Transverse colon (tissue), 4 donors: Measurements from ENCODE around the gene SHH. TPM values are rescaled to one million over a fixed set of nuclear protein-coding genes. Genes with fewer than 3 reads are reported as not detected.

Source experiments
- DNase-seq: peaks from one replicate; pipeline ENCODE4 v3.0.0-alpha.2; 2019
- H3K27ac ChIP-seq, 4 donors: fragments of 200-600 bp; sonication (generic); 2 replicates each; pipeline ENCODE4 v1.5.1; 2016 to 2018; ENCODE audit warnings: inconsistent platforms in 4 of 4
- H3K27me3 ChIP-seq: fragments of 200-600 bp; sonication (generic); 2 replicates; pipeline ENCODE4 v1.5.1; 2017; ENCODE audit warnings: inconsistent platforms
- H3K36me3 ChIP-seq, 4 donors: fragments of 200-600 bp; sonication (generic); 2 replicates each; pipeline ENCODE4 v1.5.1; 2017 to 2019; ENCODE audit warnings: inconsistent platforms in 4 of 4
- H3K4me1 ChIP-seq, 4 donors: fragments of 200-600 bp; sonication (generic); 2 replicates each; pipeline ENCODE4 v1.5.1; 2017 to 2020; ENCODE audit warnings: inconsistent platforms in 4 of 4
- H3K4me3 ChIP-seq, 4 donors: fragments of 200-600 bp; sonication (generic); 1 replicate in 1 of 4; 2 replicates in 3 of 4; pipeline versions ENCODE4 v1.5.1 to v1.6.1; 2017 to 2019; ENCODE audit warnings: inconsistent platforms in 4 of 4
- H3K9me3 ChIP-seq, 2 donors: fragments of 200-600 bp; sonication (generic); 2 replicates each; pipeline ENCODE4 v1.5.1; 2017 to 2019; ENCODE audit warnings: inconsistent platforms in 2 of 2
- CTCF ChIP-seq, 5 experiments: fragments of 200-600 bp in 3 of 5; fragments of 450-650 bp in 2 of 5; sonication (generic) in 3 of 5; IDR thresholded peaks; 1 replicate in 2 of 5; 2 replicates in 3 of 5; pipeline ENCODE4 v1.5.1; 2016 to 2017; ENCODE audit warnings: antibody characterized with exemption in 5 of 5, inconsistent platforms in 3 of 5, mild to moderate bottlenecking in 2 of 5, moderate library complexity in 1 of 5
- EP300 ChIP-seq: sonication (generic); formaldehyde crosslinking; IDR thresholded peaks from one replicate; pipeline ENCODE4 v1.6.1; 2017; ENCODE audit warnings: antibody characterized with exemption, low read depth
- POLR2A ChIP-seq: fragments of 450-650 bp; IDR thresholded peaks from one replicate; pipeline ENCODE4 v1.6.1; 2016; ENCODE audit warnings: antibody characterized with exemption, mild to moderate bottlenecking, moderate library complexity
- POLR2AphosphoS5 ChIP-seq, 3 donors: sonication (generic); formaldehyde crosslinking; IDR thresholded peaks; one replicate each; pipeline ENCODE4 v1.6.1; 2016; ENCODE audit warnings: antibody characterized with exemption in 3 of 3
- WGBS, 2 donors: methylation state at CpG; one replicate each; pipeline ENCODE4 v1.1.5; 2018; ENCODE audit warnings: low coverage in 1 of 2; 5-methylcytosine and 5-hydroxymethylcytosine counted together
- in situ Hi-C, 4 donors: fragments of 200-750 bp; cut with MboI; loops; one replicate each; pipeline versions ENCODE4 v1.15.0 to v1.15.1; 2017; ENCODE audit warnings: low sequenced_read_pairs in 3 of 4, low pct_ligation_motif_present in 1 of 4, low pct_unique_long_range_greater_than_20kb in 1 of 4
- intact Hi-C: fragments of 100-400 bp; cut with DNase I; formaldehyde crosslinking; loops from one replicate; pipeline ENCODE4 v1.15.1; 2023; ENCODE audit warnings: low total_unique reads
- total RNA-seq, 4 donors: library from RNA; depleted of rRNA; stranded (reverse); fragments of >200 nt; gene quantifications; one replicate each; pipeline ENCODE4 v1.1.0, GENCODE V29; 2016

SHH gene
- total RNA-seq, 4 donors from 2014 or later = 0.40 to 3.7 (median 2.0) TPM

DNA sequence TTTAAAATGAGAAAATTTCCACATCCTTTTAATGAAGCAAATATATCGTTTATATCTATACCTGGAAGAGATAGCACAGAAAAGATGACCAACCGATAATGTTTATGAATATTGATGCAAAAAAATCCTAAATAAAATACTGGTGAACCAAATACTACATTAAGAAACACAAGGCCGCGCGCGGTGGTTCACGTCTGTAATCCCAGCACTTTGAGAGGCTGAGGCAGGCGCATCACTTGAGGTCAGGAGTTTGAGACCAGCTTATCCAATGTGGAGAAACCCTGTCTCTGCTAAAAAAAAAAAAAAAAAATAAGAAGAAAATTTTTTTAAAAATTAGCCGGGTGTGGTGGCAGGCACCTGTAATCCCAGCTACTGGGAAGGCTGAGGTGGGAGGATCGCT is 25.8 kb downstream of the SHH start:
- Histone ChIP-seq H3K4me3 (no peak overlapping the region), H3K36me3 (no peaks in the 10 kb centered on the region), H3K4me1 (peaks cover 0 to 13% (median 12%) of the 10 kb centered on the region in 4 donors), H3K9me3 (no peaks in the 10 kb centered on the region), H3K27ac (no peak overlapping the region), H3K27me3 (peaks cover 14% of the 10 kb centered on the region)
- WGBS, 2 donors = 88 to 96% methylated on average over 9 to 10 of the region's 10 CpGs
- in situ Hi-C loops (loop anchor here in 1 of 4 donors (25.0 kb wide), 1 partner anchor 1026 kb away; no protein-coding TSS in a partner anchor), intact Hi-C loops (no loop called here)
- no peak for TF ChIP-seq POLR2A
- TF ChIP-seq POLR2AphosphoS5 (IDR thresholded peaks at IDR 0.05) = no peak
- TF ChIP-seq CTCF (IDR thresholded peaks at IDR 0.05) = no peak
- no peak for TF ChIP-seq EP300
- no peak for DNase-seq

- in situ Hi-C loops = loop anchor here in 1 of 4 donors (25.0 kb wide), 1 partner anchor 1027 kb away; no protein-coding TSS in a partner anchor
Measured at GRCh38 chr7:155785536-155785935, 26.7 kb downstream of the SHH start.

DNA sequence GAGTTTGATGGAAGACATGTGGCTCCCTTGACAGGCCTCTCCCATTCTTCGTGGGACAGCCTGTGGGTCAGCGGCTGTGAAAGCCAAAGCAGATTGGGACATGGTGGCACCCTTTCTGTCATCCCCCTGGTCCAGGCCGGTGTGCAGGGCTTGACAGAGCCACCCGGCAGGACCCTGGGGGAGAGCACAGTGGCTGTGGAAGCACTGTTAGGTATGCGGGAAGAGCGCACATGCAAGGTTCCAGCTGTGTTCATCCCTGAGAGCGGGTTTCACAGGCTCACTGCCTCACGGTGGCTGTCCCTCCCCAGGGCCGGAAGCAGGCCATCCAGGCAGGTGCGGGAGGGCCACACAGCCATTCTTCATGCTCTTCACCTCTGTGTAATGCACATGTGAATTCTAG is 29.8 kb downstream of the SHH start:
- Histone ChIP-seq H3K27ac (no peak overlapping the region), H3K4me3 (no peak overlapping the region), H3K27me3 (peaks cover 8% of the 10 kb centered on the region), H3K9me3 (no peaks in the 10 kb centered on the region), H3K36me3 (peaks cover 0 to 19% (median 0%) of the 10 kb centered on the region in 4 donors), H3K4me1 (peaks cover 0 to 8% (median 8%) of the 10 kb centered on the region in 4 donors)
- intact Hi-C loops = loop anchor here (5.0 kb wide), 1 partner anchor 355 kb away; no protein-coding TSS in a partner anchor
- WGBS, 2 donors = 94% methylated on average over 7 of the region's 10 CpGs; no CpG with 5 or more reads in 1 of the 2 donors
- no peak for TF ChIP-seq POLR2A
- TF ChIP-seq EP300 = no peak
- TF ChIP-seq POLR2AphosphoS5 (IDR thresholded peaks at IDR 0.05) = no peak
- no peak for TF ChIP-seq CTCF (IDR thresholded peaks at IDR 0.05)
- in situ Hi-C loops = loop anchor here in 1 of 4 donors (25.0 kb wide), 1 partner anchor 1030 kb away; no protein-coding TSS in a partner anchor
- no peak for DNase-seq

More at GRCh38 chr7:155785536-155785935, 26.7 kb downstream of the SHH start:
- no peak for DNase-seq
- Histone ChIP-seq H3K4me1 (peaks cover 0 to 13% (median 12%) of the 10 kb centered on the region in 4 donors), H3K9me3 (no peaks in the 10 kb centered on the region), H3K27me3 (peaks cover 14% of the 10 kb centered on the region), H3K27ac (no peak overlapping the region), H3K4me3 (no peak overlapping the region), H3K36me3 (no peaks in the 10 kb centered on the region)
- TF ChIP-seq CTCF (IDR thresholded peaks at IDR 0.05) (no peak), POLR2A (no peak), POLR2AphosphoS5 (IDR thresholded peaks at IDR 0.05) (no peak), EP300 (no peak)
- WGBS, 2 donors = 89 to 92% methylated on average over 3 to 10 of the region's 10 CpGs
- intact Hi-C loops = no loop called here

DNA sequence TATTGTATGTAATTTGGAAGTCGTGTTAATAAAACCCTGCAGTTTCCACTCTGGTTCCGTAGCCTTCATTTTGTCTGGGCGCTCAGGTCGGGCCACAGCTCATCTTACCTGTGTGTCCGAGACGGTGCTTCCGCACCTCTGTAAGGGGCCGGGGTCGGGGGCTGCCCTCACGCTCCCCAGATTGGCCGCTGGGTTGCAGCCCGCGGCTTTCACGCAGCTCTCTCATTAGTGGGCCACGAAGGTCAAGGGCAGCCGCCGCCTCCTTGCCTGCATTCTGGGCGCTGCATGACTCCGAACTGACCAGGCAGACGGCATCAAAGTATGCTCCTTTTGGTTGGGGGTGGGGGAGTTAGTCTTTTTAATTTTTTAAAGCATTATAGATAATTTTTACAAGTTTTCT is 30.8 kb downstream of the SHH start:
- in situ Hi-C loops = loop anchor here in 1 of 4 donors (25.0 kb wide), 1 partner anchor 1031 kb away; no protein-coding TSS in a partner anchor
- Histone ChIP-seq H3K4me1 (no peaks in the 10 kb centered on the region), H3K36me3 (peaks cover 0 to 23% (median 2%) of the 10 kb centered on the region in 4 donors), H3K27ac (no peak overlapping the region), H3K27me3 (no peaks in the 10 kb centered on the region), H3K4me3 (no peak overlapping the region), H3K9me3 (no peaks in the 10 kb centered on the region)
- TF ChIP-seq POLR2A (no peak), EP300 (no peak), CTCF (IDR thresholded peaks at IDR 0.05) (no peak), POLR2AphosphoS5 (IDR thresholded peaks at IDR 0.05) (no peak)
- WGBS, 2 donors = 90 to 97% methylated on average over 6 to 20 of the region's 20 CpGs
- intact Hi-C loops = loop anchor here (5.0 kb wide), 1 partner anchor 354 kb away; no protein-coding TSS in a partner anchor
- DNase-seq = no peak
